Vagina (tissue), 2 donors: ENCODE data around the gene C16orf82. TPM values are rescaled to one million over a fixed set of nuclear protein-coding genes. Genes with fewer than 3 reads are reported as not detected.

Source experiments
- DNase-seq, 2 donors: peaks; one replicate each; pipeline ENCODE4 v3.0.0-alpha.2; 2017; ENCODE audit errors: extremely low spot score in 2 of 2
- H3K27ac ChIP-seq: fragments of 200-600 bp; sonication (generic); one replicate; pipeline ENCODE4 v1.5.1; 2019
- H3K27me3 ChIP-seq: fragments of 200-600 bp; sonication (generic); one replicate; pipeline ENCODE4 v1.5.1; 2019
- H3K36me3 ChIP-seq, 2 donors: fragments of 200-600 bp; sonication (generic); one replicate each; pipeline ENCODE4 v1.5.1; 2017 to 2019
- H3K4me1 ChIP-seq: fragments of 200-600 bp; sonication (generic); one replicate; pipeline ENCODE4 v1.5.1; 2019
- H3K4me3 ChIP-seq, 2 donors: fragments of 200-600 bp; sonication (generic); 1 replicate in 1 of 2; 2 replicates in 1 of 2; pipeline ENCODE4 v1.5.1; 2016 to 2019
- H3K9me3 ChIP-seq: fragments of 200-600 bp; sonication (generic); one replicate; pipeline ENCODE4 v1.5.1; 2019
- POLR2A ChIP-seq, 2 donors: fragments of 450-650 bp; IDR thresholded peaks; one replicate each; pipeline ENCODE4 v1.6.1; 2017; ENCODE audit warnings: antibody characterized with exemption in 2 of 2, mild to moderate bottlenecking in 2 of 2, moderate library complexity in 2 of 2
- POLR2AphosphoS5 ChIP-seq, 2 donors: sonication (generic); formaldehyde crosslinking; IDR thresholded peaks; one replicate each; pipeline ENCODE4 v1.9.0; 2017; ENCODE audit warnings: antibody characterized with exemption in 2 of 2, mild to moderate bottlenecking in 2 of 2, low read depth in 1 of 2; ENCODE audit not compliant: insufficient read depth in 1 of 2
- intact Hi-C: fragments of 100-400 bp; cut with DNase I; formaldehyde crosslinking; loops from one replicate; pipeline ENCODE4 v1.15.1; 2023
- total RNA-seq: library from RNA; depleted of rRNA; stranded (reverse); fragments of >200 nt; gene quantifications from one replicate; pipeline ENCODE4 v1.2.3, GENCODE V29; 2016
- TF ChIP-seq, protein P1 (sequence below), 3 experiments: fragments of 450-650 bp in 2 of 3; fragments of 200-600 bp in 1 of 3; sonication (generic) in 1 of 3; IDR thresholded peaks; one replicate each; pipeline ENCODE4 v1.5.1; 2017 to 2019; ENCODE audit warnings: antibody characterized with exemption in 3 of 3, mild to moderate bottlenecking in 2 of 3, moderate library complexity in 2 of 3

C16orf82 gene
- total RNA-seq, 1 donor from 2014 or later, result not detected

DNA sequence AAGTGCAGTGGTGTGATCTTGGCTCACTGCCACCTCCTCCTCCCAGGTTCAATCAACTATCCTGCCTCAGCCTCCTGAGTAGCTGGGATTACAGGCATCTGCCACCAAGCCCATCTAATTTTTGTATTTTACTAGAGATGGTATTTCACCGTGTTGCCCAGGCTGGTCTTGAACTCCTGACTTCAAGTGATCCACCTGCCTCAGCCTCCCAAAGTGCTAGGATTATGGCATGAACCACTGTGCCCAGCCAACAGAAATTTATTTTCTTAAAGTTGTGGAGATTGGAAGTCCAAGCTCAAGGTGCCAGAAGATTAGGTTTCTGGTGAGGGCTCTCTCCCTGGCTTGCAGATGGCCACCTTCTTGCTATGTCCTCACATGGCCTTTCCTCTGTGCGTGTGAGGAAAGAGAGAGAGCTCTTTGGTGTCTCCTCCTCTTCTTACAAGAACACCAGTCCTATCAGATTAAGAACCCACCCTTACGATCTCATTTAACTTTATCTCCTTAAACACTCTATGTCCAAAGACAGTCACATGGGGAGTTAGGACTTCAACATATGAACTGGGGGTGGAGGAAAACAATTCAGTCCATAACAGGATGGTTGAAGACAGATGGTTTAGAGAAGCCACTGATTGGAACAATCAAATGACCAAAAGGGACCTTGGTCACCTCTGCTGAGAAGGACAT is 31.8 kb downstream of the C16orf82 start:
- no peak for TF ChIP-seq POLR2AphosphoS5 (IDR thresholded peaks at IDR 0.05; ENCODE audit: insufficient read depth in 1 of 2, low read depth in 1 of 2)
- no peak for TF ChIP-seq POLR2A (IDR thresholded peaks at IDR 0.05)
- TF ChIP-seq, protein P1, sequence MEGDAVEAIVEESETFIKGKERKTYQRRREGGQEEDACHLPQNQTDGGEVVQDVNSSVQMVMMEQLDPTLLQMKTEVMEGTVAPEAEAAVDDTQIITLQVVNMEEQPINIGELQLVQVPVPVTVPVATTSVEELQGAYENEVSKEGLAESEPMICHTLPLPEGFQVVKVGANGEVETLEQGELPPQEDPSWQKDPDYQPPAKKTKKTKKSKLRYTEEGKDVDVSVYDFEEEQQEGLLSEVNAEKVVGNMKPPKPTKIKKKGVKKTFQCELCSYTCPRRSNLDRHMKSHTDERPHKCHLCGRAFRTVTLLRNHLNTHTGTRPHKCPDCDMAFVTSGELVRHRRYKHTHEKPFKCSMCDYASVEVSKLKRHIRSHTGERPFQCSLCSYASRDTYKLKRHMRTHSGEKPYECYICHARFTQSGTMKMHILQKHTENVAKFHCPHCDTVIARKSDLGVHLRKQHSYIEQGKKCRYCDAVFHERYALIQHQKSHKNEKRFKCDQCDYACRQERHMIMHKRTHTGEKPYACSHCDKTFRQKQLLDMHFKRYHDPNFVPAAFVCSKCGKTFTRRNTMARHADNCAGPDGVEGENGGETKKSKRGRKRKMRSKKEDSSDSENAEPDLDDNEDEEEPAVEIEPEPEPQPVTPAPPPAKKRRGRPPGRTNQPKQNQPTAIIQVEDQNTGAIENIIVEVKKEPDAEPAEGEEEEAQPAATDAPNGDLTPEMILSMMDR (IDR thresholded peaks at IDR 0.05), result no peak
- no peaks in the 10 kb centered on the region for H3K27me3 ChIP-seq
- intact Hi-C loops, result no loop called here
- peak; percentile 14 to 67 for DNase-seq
- no peak overlapping the region for H3K27ac ChIP-seq
- no peaks in the 10 kb centered on the region for H3K9me3 ChIP-seq
- H3K36me3 ChIP-seq, result no peaks in the 10 kb centered on the region
- H3K4me3 ChIP-seq, result no peak overlapping the region
- H3K4me1 ChIP-seq, result no peaks in the 10 kb centered on the region

GRCh38 chr16:27102701-27103575 is 36.2 kb downstream of the C16orf82 start:
- intact Hi-C loops, result no loop called here
- H3K36me3 ChIP-seq, result no peaks in the 10 kb centered on the region
- no peaks in the 10 kb centered on the region for H3K9me3 ChIP-seq
- H3K27ac ChIP-seq, result no peak overlapping the region
- DNase-seq, result peak; percentile 40 to 60
- H3K27me3 ChIP-seq, result no peaks in the 10 kb centered on the region
- H3K4me3 ChIP-seq, result no peak overlapping the region
- no peaks in the 10 kb centered on the region for H3K4me1 ChIP-seq
- TF ChIP-seq, protein P1 (IDR thresholded peaks at IDR 0.05), result no peak
- TF ChIP-seq POLR2A (IDR thresholded peaks at IDR 0.05) (no peak), POLR2AphosphoS5 (IDR thresholded peaks at IDR 0.05; ENCODE audit: insufficient read depth in 1 of 2, low read depth in 1 of 2) (no peak)

- TF ChIP-seq POLR2A (IDR thresholded peaks at IDR 0.05) (no peak), POLR2AphosphoS5 (IDR thresholded peaks at IDR 0.05; ENCODE audit: insufficient read depth in 1 of 2, low read depth in 1 of 2) (no peak)
- TF ChIP-seq, protein P1 (IDR thresholded peaks at IDR 0.05), result no peak
- Histone ChIP-seq H3K4me3 (no peak overlapping the region), H3K27ac (no peak overlapping the region), H3K27me3 (no peaks in the 10 kb centered on the region), H3K36me3 (no peaks in the 10 kb centered on the region), H3K9me3 (no peaks in the 10 kb centered on the region), H3K4me1 (no peaks in the 10 kb centered on the region)
- intact Hi-C loops, result no loop called here
- DNase-seq, result peak; percentile 49
Measured at GRCh38 chr16:27103954-27104353, 37.2 kb downstream of the C16orf82 start.

- no peaks in the 10 kb centered on the region for H3K9me3 ChIP-seq
- H3K4me3 ChIP-seq, result no peak overlapping the region
- TF ChIP-seq POLR2A (IDR thresholded peaks at IDR 0.05), result no peak
- TF ChIP-seq, protein P1 (IDR thresholded peaks at IDR 0.05), result no peak
- no peak for TF ChIP-seq POLR2AphosphoS5 (IDR thresholded peaks at IDR 0.05; ENCODE audit: insufficient read depth in 1 of 2, low read depth in 1 of 2)
- H3K36me3 ChIP-seq, result no peaks in the 10 kb centered on the region
- H3K4me1 ChIP-seq, result peaks cover 9% of the 10 kb centered on the region
- intact Hi-C loops, result no loop called here
- H3K27ac ChIP-seq, result no peak overlapping the region
- no peaks in the 10 kb centered on the region for H3K27me3 ChIP-seq
- peak; percentile 47 to 77 for DNase-seq
Measured at GRCh38 chr16:27106305-27106704, 39.6 kb downstream of the C16orf82 start.
